Posterior vena cava (tissue), 2 donors: ENCODE results near the gene MCM8. TPM values are rescaled to one million over a fixed set of nuclear protein-coding genes. Genes with fewer than 3 reads are reported as not detected.

Experiments used
- DNase-seq: peaks from one replicate; pipeline ENCODE4 v3.0.0-alpha.2; 2020; ENCODE audit warnings: low spot score
- intact Hi-C, 2 donors: fragments of 100-400 bp; cut with DNase I; formaldehyde crosslinking; loops; one replicate each; pipeline versions ENCODE4 v1.14.1 to v1.14.2; 2022 to 2023
- total RNA-seq, 2 donors: library from RNA; stranded (reverse); fragmentation: NEBNext Ultra II Directional; extraction: Animal tissue kit (Norgen Biotek cat#: 25700); gene quantifications; one replicate each; pipeline ENCODE4 v1.2.1, GENCODE V29; 2021
- donor health status: DM: yes; HTN: yes; CAD: no.
- donor health status: DM: yes; HTN: yes; CAD: no.

The MCM8 gene
- total RNA-seq, 2 donors from 2014 or later, result 4.3 to 4.4 TPM

DNA sequence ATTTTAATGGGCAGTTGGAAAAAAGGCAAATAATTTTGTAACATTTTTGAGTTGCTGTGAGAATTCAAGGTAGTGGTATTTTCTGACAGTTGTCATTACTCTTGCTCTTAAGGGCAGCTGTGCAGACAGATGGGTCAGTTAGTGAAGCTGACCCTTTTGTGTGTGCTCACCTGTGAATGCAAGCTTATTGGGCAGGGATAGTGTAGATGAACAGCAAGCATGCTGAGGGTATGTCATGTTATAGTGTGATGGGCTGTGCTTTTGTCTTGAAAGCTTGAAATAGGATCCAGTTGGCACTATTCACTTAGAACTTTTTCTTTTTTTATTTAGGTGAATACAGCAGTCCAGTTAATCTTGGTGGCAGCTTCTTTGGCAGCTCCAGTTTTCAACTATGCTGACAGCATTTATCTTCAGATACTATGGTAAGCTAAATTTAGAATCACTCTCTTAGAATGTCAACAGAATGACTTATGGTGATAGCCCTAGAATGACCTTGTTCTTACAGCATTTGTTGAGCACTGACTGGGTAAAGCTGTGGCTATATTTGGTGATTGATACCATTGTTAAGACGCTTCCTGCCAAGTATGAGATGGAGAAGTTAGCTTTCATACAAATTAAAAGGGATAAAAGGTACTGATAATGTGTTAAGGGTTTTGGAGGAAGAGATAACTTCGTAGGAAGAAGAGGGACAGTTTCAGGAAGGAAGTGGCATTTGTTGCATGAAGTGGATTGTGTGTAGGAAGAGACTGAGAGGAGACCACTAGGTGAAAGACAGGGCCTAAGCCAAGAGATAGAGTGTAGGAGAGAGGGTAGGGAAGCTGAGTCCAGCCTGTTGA lies 83.9 kb downstream of the MCM8 start:
- intact Hi-C loops, result no loop called here
- DNase-seq, result no peak

DNA sequence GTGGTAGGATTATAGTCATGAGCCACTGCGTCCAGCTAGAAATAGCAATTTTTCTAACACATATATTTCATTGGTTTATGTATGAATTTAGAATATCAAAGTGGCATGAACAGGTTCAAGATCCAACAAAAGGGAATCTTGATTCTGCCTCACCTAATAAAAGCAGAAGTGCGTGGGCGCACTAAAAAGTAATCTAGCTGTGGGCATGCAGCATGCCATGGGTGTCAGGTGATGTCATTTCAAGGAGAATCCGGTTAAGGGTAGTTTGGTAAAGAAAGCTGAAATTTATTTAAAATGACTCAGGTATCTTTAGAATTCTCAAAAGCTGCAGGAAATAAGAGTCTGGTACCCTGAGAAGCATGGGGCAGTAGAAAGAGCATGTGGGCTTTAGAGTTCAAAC lies 85.8 kb downstream of the MCM8 start:
- no peak for DNase-seq
- intact Hi-C loops, result no loop called here

DNA sequence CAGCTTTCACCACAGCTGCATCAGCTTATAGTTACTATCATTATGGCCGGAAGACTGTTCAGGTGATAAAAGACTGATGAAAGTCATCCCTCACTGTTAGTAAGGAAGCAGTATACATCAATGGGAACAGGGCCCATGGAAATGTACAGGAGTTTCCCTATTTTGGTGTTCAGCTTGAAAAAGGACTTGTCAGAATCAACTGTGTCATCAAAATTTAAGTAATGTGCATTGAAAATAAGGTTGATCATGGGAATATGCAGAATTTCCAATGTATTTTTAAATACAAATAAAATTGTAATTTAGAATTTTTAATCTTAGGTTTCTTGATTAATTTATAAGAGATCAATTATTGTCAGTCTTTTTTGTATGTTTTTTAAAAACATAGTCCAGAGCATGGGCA lies 86.6 kb downstream of the MCM8 start:
- intact Hi-C loops, result no loop called here
- no peak for DNase-seq

DNA sequence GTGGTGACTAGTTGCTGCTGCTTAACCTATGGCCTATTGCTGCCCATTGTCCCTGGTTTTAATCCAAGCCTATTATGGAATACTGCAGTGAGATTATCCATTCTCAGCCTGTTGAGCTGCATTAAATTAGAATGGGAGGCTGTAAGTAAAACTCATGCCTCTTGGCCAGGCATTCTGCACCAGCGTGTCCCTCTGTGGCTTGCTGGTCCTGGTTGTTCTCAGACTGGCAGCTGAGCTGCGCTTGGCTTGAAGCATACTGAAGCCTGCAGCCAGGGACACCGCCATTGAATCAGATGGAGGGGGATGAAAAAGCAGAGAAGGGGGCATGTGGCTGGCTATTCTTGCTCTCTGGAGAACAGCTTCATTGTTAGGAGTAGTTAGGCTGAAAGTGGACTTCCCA lies 87.8 kb downstream of the MCM8 start:
- intact Hi-C loops, result no loop called here
- no peak for DNase-seq

DNA sequence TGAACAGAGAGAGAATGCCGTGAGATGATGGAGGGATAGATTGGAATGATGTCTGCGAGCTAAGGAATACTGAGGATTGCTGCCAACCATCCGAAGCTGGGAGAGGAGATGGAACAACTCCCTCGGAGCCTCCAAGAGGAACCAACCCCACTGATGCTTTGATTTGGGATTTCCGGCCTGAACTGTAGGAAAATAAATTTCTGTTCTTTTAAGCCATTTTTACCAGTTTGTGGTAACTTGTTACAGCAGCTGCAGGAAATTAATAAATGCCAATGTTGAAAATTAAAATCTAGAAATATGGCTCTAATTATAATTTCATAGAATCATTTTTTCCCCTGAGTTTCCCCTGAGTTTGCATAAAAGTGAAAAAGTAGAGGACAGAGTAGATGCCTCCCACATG lies 89.3 kb downstream of the MCM8 start:
- intact Hi-C loops, result no loop called here
- DNase-seq, result no peak

DNA sequence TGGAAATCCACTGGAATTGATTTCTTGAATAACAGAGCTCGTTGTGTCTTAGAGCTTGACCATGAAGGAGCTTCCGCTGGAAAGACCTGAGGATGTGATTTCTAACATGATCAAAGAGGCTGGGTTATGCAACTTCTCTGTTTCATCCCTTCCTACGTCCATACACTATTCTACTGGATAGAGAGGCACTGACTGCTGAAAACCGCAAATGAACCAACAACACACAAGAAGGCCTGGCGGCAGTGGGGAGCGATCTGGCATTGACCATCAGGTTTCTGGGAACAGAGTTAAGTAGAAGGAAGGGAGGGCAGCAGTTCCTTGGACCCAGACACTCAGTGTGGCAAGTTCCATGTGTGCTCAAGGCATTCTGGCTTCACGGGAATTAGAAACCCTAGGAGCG lies 90.1 kb downstream of the MCM8 start:
- no peak for DNase-seq
- intact Hi-C loops, result no loop called here

DNA sequence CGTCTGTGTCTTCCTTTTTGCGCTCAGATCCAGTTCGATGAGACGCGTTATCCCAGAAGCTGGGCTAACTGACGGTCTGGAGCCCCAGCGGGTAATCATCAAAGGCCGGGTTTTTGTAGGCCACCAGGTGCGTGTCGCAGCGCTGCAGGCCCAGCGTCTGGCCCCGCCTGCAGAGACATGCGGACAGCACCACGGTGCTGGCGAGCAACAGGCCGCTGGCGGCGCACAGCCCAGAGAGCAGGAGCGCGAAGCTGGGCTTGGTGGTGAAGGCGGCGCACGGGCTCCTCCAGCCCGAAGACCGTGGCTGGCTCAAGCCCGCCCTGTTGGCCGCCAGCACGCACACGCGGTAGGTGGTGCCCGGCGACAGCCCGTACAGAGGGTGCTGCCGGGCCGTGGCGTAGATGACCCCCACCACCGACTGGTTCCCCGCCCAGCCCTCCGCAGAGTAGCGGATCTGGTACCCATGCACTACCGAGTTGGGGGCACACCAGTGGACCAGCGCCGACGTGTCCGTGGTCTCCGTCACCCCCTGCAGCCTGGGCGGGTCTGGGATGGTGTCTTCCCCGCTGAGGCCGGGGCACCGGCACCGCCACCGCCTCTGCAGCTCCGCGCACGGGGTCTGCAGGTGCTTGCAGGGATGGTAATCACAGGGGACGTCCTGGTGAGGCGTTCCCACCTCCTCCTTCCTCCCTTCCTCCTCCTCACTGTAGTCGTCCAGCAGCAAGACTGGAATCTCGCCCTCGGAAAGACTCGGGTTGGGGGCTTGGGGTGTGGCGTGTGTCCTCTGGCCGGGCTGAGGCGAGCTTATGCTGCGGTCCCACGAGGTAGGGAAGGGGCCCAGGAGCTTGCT lies 90.7 kb downstream of the MCM8 start:
- DNase-seq, result no peak
- intact Hi-C loops, result no loop called here

DNA sequence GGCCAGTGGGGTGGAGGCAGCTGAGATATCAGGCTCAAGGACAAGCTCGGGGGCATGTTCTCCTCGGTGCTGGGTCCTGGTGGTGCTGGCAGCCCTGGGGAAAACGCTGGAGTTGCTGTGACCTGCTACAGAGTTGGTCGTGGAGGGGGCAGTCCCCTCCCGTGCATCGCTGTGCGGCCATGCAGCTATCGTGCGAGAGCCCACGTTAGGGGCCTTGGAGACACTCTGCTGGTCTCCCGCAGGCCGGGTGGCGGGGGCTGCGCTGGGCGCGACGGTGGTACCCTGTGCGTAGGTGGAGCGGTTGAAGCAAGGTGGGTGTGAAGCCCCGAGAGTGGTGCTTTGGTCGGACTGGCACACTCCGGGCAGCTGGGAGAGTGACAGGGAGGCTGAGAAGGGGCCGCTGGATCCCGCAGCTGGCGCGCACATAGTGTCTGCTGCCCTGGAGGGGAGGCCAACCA lies 91.4 kb downstream of the MCM8 start:
- DNase-seq, result no peak
- intact Hi-C loops, result no loop called here

DNA sequence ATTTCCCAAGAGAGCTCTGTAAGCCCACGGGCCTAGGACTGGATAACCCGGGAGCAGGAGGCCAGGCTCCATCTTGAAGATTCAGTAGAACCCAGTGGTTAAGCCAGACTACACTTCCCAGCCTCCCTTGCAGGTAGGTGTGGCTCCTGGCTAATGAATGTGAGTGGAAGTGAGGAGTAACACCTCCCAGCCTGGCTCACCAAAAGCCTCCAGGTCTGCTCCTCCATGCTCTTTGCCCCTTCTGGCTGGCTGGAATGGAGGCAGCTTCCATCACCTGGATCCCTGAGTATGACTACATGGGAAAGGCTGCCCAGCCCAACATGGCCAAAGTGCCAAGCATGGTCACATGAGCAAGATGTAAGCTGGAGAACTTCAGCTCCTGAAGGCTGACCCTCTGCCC lies 93.7 kb downstream of the MCM8 start:
- intact Hi-C loops, result no loop called here
- DNase-seq, result no peak

DNA sequence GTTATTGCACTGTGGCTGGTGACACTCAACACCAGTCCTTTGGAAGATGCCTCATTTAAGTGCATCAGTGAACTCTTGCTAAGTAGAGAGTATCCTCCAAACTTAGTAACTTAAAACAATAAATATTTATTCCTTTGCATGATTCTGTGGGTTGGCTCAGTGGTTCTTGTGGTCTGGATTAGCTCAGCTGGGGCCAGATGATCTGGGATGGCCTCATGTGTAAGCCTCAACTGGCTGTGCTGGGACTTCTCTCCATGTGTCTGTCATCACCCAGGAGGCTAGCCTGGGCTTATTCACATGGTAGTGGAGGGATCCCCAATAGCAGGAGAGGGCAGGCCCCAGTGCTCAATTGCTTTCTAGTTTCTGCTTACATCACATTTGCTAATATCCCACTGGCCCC lies 95.1 kb downstream of the MCM8 start:
- intact Hi-C loops, result no loop called here

DNA sequence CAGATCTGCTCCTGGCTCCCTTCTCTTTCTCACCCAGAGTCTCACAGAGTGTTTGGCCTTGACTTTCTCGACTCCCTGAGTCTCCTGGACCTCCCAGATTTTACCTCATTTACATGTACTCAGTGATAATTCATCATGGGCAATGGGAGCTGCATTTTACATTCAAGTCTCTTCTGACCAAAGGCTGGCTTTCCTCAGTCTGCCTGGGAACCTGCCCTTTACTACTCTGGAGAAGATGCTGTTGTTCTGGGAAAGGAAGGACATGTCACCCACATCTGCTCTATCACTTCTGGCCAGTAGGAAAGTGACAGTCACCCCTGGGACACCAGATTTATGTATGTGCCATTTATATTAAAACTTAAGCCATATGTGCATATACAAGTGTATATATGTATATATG lies 96.0 kb downstream of the MCM8 start:
- DNase-seq, result no peak
- intact Hi-C loops, result no loop called here

More for the DNA sequence above, 95.1 kb downstream of the MCM8 start:
- DNase-seq, result no peak

DNA sequence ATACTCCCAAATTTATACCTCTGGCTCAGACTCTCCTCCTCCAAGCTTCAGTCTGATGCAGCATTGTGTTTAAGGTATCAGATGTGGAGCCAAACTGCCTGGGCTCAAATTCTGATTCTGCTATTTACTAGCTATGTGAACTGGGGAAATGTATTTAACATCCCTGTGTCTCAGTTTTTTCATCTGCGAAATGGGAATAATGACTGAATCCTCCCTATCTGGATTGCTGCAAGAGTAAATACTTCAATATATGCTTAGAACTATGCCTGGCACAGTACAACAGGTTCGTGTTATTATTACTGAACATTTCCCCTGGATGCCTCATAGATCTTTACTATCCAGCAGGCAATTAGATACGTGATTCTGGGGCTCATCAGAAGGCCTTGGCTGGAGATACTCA lies 97.9 kb downstream of the MCM8 start:
- intact Hi-C loops, result no loop called here
- DNase-seq, result no peak

Other genes starting within 250 kb of the MCM8 start
- 1 to 10 TPM; 2.7 to 3.3 TPM for gene SHLD1, start 200.3 kb upstream of the MCM8 start, total RNA-seq
- gene CHGB, start 39.1 kb upstream of the MCM8 start, total RNA-seq, result under 1 TPM in 1 of 2 donors, not detected in 1; 0.14 TPM
- gene TRMT6, start 119 bp upstream of the MCM8 start, total RNA-seq, result 10 to 100 TPM in 1 of 2 donors, 1 to 10 TPM in 1; 8.5 to 12.0 TPM
- 10 to 100 TPM; 34.0 to 50.7 TPM for gene CRLS1, start 55.5 kb downstream of the MCM8 start, total RNA-seq
- under 1 TPM; 0.10 to 0.19 TPM for gene LRRN4, start 103.4 kb downstream of the MCM8 start, total RNA-seq
- gene FERMT1, start 172.4 kb downstream of the MCM8 start, total RNA-seq, result 1 to 10 TPM in 1 of 2 donors, not detected in 1; 1.4 TPM